Measurements from ENCODE around the gene RRP9.

RRP9 gene

GRCh38 chr3:51943451-51944391, 2.0 kb upstream of the RRP9 start:
- peak overlapping the region; percentile 79; the same call in 1 of the 2 replicates for H3K27ac ChIP-seq (ENCODE audit: low read depth, low read length)
- H3K4me3 ChIP-seq (ENCODE audit: low read depth, low read length): peak overlapping the region; percentile 67
- no peaks in the 10 kb centered on the region for H3K27me3 ChIP-seq (ENCODE audit: insufficient read depth, low read length)
- no peaks in the 10 kb centered on the region for H3K36me3 ChIP-seq (ENCODE audit: insufficient read depth, low read length)
- peaks cover 12% of the 10 kb centered on the region for H3K4me1 ChIP-seq (ENCODE audit: control insufficient read depth, insufficient read depth, low read length, unreplicated experiment)
- H3K79me2 ChIP-seq (ENCODE audit: control insufficient read depth, insufficient read depth, low read length, unreplicated experiment): peaks cover 19% of the 10 kb centered on the region
- peak overlapping the region; percentile 80 for H2AFZ ChIP-seq (ENCODE audit: low read length, unreplicated experiment)

- Histone ChIP-seq H3K27ac (ENCODE audit: low read depth, low read length) (peak overlapping the region; percentile 79), H3K27me3 (ENCODE audit: insufficient read depth, low read length) (no peaks in the 10 kb centered on the region), H3K4me1 (ENCODE audit: control insufficient read depth, insufficient read depth, low read length, unreplicated experiment) (peaks cover 12% of the 10 kb centered on the region), H2AFZ (ENCODE audit: low read length, unreplicated experiment) (peak overlapping the region; percentile 80), H3K79me2 (ENCODE audit: control insufficient read depth, insufficient read depth, low read length, unreplicated experiment) (peaks cover 19% of the 10 kb centered on the region), H3K4me3 (ENCODE audit: low read depth, low read length) (peak overlapping the region; percentile 67), H3K36me3 (ENCODE audit: insufficient read depth, low read length) (no peaks in the 10 kb centered on the region)
Measured at GRCh38 chr3:51942603-51943450, 1.1 kb upstream of the RRP9 start.

- Histone ChIP-seq H3K27ac (ENCODE audit: low read depth, low read length) (no peak overlapping the region), H3K27me3 (ENCODE audit: insufficient read depth, low read length) (no peaks in the 10 kb centered on the region), H3K79me2 (ENCODE audit: control insufficient read depth, insufficient read depth, low read length, unreplicated experiment) (peaks cover 19% of the 10 kb centered on the region), H3K4me3 (ENCODE audit: low read depth, low read length) (peak overlapping the region; percentile 81), H3K4me1 (ENCODE audit: control insufficient read depth, insufficient read depth, low read length, unreplicated experiment) (peaks cover 12% of the 10 kb centered on the region), H3K36me3 (ENCODE audit: insufficient read depth, low read length) (peaks cover 3% of the 10 kb centered on the region; the same call in 1 of the 2 replicates), H2AFZ (ENCODE audit: low read length, unreplicated experiment) (peak overlapping the region; percentile 24)
Measured at GRCh38 chr3:51941463-51941797, 274 bp downstream of the RRP9 start.

GRCh38 chr3:51940648-51941462, 849 bp downstream of the RRP9 start:
- peaks cover 12% of the 10 kb centered on the region for H3K4me1 ChIP-seq (ENCODE audit: control insufficient read depth, insufficient read depth, low read length, unreplicated experiment)
- peak overlapping the region; percentile 9 for H2AFZ ChIP-seq (ENCODE audit: low read length, unreplicated experiment)
- H3K4me3 ChIP-seq (ENCODE audit: low read depth, low read length): peak overlapping the region; percentile 81
- no peaks in the 10 kb centered on the region for H3K27me3 ChIP-seq (ENCODE audit: insufficient read depth, low read length)
- no peak overlapping the region for H3K27ac ChIP-seq (ENCODE audit: low read depth, low read length)
- H3K36me3 ChIP-seq (ENCODE audit: insufficient read depth, low read length): peaks cover 3% of the 10 kb centered on the region; the same call in 1 of the 2 replicates
- peaks cover 19% of the 10 kb centered on the region for H3K79me2 ChIP-seq (ENCODE audit: control insufficient read depth, insufficient read depth, low read length, unreplicated experiment)

GRCh38 chr3:51938780-51939425, 2.8 kb downstream of the RRP9 start:
- H3K79me2 ChIP-seq (ENCODE audit: control insufficient read depth, insufficient read depth, low read length, unreplicated experiment): peaks cover 19% of the 10 kb centered on the region
- H2AFZ ChIP-seq (ENCODE audit: low read length, unreplicated experiment): no peak overlapping the region
- no peaks in the 10 kb centered on the region for H3K27me3 ChIP-seq (ENCODE audit: insufficient read depth, low read length)
- H3K36me3 ChIP-seq (ENCODE audit: insufficient read depth, low read length): peaks cover 3% of the 10 kb centered on the region; the same call in 1 of the 2 replicates
- no peak overlapping the region for H3K27ac ChIP-seq (ENCODE audit: low read depth, low read length)
- peaks cover 12% of the 10 kb centered on the region for H3K4me1 ChIP-seq (ENCODE audit: control insufficient read depth, insufficient read depth, low read length, unreplicated experiment)
- no peak overlapping the region for H3K4me3 ChIP-seq (ENCODE audit: low read depth, low read length)

- Histone ChIP-seq H3K4me3 (ENCODE audit: low read depth, low read length) (no peak overlapping the region), H3K79me2 (ENCODE audit: control insufficient read depth, insufficient read depth, low read length, unreplicated experiment) (peaks cover 19% of the 10 kb centered on the region), H3K4me1 (ENCODE audit: control insufficient read depth, insufficient read depth, low read length, unreplicated experiment) (peaks cover 5% of the 10 kb centered on the region), H2AFZ (ENCODE audit: low read length, unreplicated experiment) (no peak overlapping the region), H3K27me3 (ENCODE audit: insufficient read depth, low read length) (no peaks in the 10 kb centered on the region), H3K36me3 (ENCODE audit: insufficient read depth, low read length) (peaks cover 3% of the 10 kb centered on the region; the same call in 1 of the 2 replicates), H3K27ac (ENCODE audit: low read depth, low read length) (no peak overlapping the region)
Measured at GRCh38 chr3:51937611-51938450, 3.9 kb downstream of the RRP9 start.

GRCh38 chr3:51937014-51937413, 4.7 kb downstream of the RRP9 start:
- H3K4me1 ChIP-seq (ENCODE audit: control insufficient read depth, insufficient read depth, low read length, unreplicated experiment): no peaks in the 10 kb centered on the region
- H2AFZ ChIP-seq (ENCODE audit: low read length, unreplicated experiment): no peak overlapping the region
- H3K36me3 ChIP-seq (ENCODE audit: insufficient read depth, low read length): peaks cover 3% of the 10 kb centered on the region; the same call in 1 of the 2 replicates
- no peaks in the 10 kb centered on the region for H3K27me3 ChIP-seq (ENCODE audit: insufficient read depth, low read length)
- H3K27ac ChIP-seq (ENCODE audit: low read depth, low read length): no peak overlapping the region
- H3K79me2 ChIP-seq (ENCODE audit: control insufficient read depth, insufficient read depth, low read length, unreplicated experiment): peaks cover 19% of the 10 kb centered on the region
- H3K4me3 ChIP-seq (ENCODE audit: low read depth, low read length): no peak overlapping the region

GRCh38 chr3:51935886-51936755, 5.6 kb downstream of the RRP9 start:
- Histone ChIP-seq H3K27me3 (ENCODE audit: insufficient read depth, low read length) (no peaks in the 10 kb centered on the region), H2AFZ (ENCODE audit: low read length, unreplicated experiment) (no peak overlapping the region), H3K79me2 (ENCODE audit: control insufficient read depth, insufficient read depth, low read length, unreplicated experiment) (peaks cover 15% of the 10 kb centered on the region), H3K4me3 (ENCODE audit: low read depth, low read length) (no peak overlapping the region), H3K4me1 (ENCODE audit: control insufficient read depth, insufficient read depth, low read length, unreplicated experiment) (no peaks in the 10 kb centered on the region), H3K27ac (ENCODE audit: low read depth, low read length) (no peak overlapping the region), H3K36me3 (ENCODE audit: insufficient read depth, low read length) (peaks cover 3% of the 10 kb centered on the region; the same call in 1 of the 2 replicates)
